Karpas-422 (cell line): Measurements from ENCODE around the gene CD69. TPM values are rescaled to one million over a fixed set of nuclear protein-coding genes. Genes with fewer than 3 reads are reported as not detected.

Experiments
- DNase-seq: peaks from one replicate; pipeline ENCODE4 v3.0.0-alpha.2; 2015
- H2AFZ ChIP-seq: fragments of 200-600 bp; sonication (generic); 2 replicates; pipeline ENCODE4 v1.6.1; 2014; ENCODE audit warnings: antibody characterized with exemption, low read length, mixed read lengths
- H3K27ac ChIP-seq: fragments of 200-600 bp; sonication (generic); 2 replicates; pipeline ENCODE4 v1.5.1; 2014; ENCODE audit warnings: mild to moderate bottlenecking, low read length, moderate library complexity
- H3K27me3 ChIP-seq: fragments of 200-600 bp; sonication (generic); 2 replicates; pipeline ENCODE4 v1.6.1; 2014; ENCODE audit warnings: low read length, mixed read lengths
- H3K36me3 ChIP-seq: fragments of 200-600 bp; sonication (generic); 2 replicates; pipeline ENCODE4 v1.6.1; 2014; ENCODE audit warnings: low read length, mixed read lengths; ENCODE audit not compliant: insufficient read depth
- H3K4me1 ChIP-seq: fragments of 200-600 bp; sonication (generic); 2 replicates; pipeline ENCODE4 v1.6.1; 2014; ENCODE audit warnings: mild to moderate bottlenecking, low read length, mixed read lengths
- H3K4me2 ChIP-seq: fragments of 200-600 bp; sonication (generic); 2 replicates; pipeline ENCODE4 v1.6.1; 2014; ENCODE audit warnings: low read length, low read depth, mild to moderate bottlenecking; ENCODE audit not compliant: poor library complexity, severe bottlenecking
- H3K4me3 ChIP-seq: fragments of 200-600 bp; sonication (generic); 2 replicates; pipeline ENCODE4 v1.5.1; 2014; ENCODE audit warnings: mild to moderate bottlenecking, antibody characterized with exemption, low read length, mixed read lengths
- H3K79me2 ChIP-seq: fragments of 200-600 bp; sonication (generic); 2 replicates; pipeline ENCODE4 v1.6.1; 2014; ENCODE audit warnings: mild to moderate bottlenecking, low read length, mixed read lengths
- H3K9ac ChIP-seq: fragments of 200-600 bp; sonication (generic); 2 replicates; pipeline ENCODE4 v1.6.0; 2014; ENCODE audit warnings: low read length
- H3K9me2 ChIP-seq: fragments of 200-600 bp; sonication (generic), shearing (Covaris generic); replicated peaks from 2 replicates; pipeline ENCODE4 v1.6.0; 2014; ENCODE audit warnings: mild to moderate bottlenecking, low read length, moderate library complexity; ENCODE audit not compliant: insufficient read depth
- H3K9me3 ChIP-seq: fragments of 300-700, 200-600 bp; sonication (generic); 2 replicates; pipeline ENCODE4 v1.6.1; 2014; ENCODE audit warnings: low read length, mixed read lengths
- H4K20me1 ChIP-seq: fragments of 200-600 bp; sonication (generic); 2 replicates; pipeline ENCODE4 v1.6.1; 2014; ENCODE audit warnings: mild to moderate bottlenecking, antibody characterized with exemption, low read length, low read depth; ENCODE audit not compliant: insufficient read depth
- total RNA-seq: library from RNA; depleted of rRNA; stranded (reverse); fragments of >200 nt; shearing (Covaris generic); gene quantifications from 2 replicates; pipeline ENCODE4 v1.2.3, GENCODE V29; 2014; ENCODE audit warnings: low replicate concordance

CD69 gene
- total RNA-seq, 1 experiment from 2014 or later, result 0.34 TPM

DNA sequence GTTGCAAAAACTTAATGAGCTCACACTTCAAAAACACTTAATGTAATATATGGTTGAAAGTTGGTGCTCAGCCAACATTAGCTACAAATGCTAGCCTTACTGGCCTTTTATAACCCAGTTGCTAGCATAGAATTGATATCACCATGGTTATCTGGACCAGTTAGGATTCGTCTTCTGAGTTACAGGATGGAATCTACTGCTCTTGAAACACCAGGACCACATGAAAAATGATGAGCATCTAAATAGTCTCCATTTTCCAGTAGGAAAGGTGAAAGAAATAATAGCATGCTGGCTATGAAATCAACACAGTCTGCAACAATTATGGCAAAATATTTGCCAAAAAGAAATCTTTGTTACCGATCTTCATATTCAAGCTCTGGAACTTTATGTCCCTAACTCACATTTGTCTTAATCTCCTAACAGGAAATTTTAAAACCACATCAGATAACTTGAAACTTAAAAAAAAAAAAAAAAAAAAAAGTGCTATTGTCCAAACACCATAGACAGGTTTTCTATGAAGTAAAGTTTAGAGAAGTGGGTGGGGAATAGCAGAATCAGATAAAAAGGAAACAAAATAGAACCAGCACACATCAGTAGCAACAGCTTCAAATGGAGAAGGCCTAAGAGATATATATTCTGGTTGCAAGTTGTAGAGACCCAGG, 12.6 kb upstream of the CD69 start:
- Histone ChIP-seq H2AFZ (no peak overlapping the region), H3K79me2 (no peaks in the 10 kb centered on the region), H3K36me3 (no peaks in the 10 kb centered on the region), H3K9me2 (no peaks in the 10 kb centered on the region), H3K4me1 (no peaks in the 10 kb centered on the region), H3K9ac (no peak overlapping the region), H3K4me2 (no peak overlapping the region), H3K27me3 (no peaks in the 10 kb centered on the region), H4K20me1 (no peaks in the 10 kb centered on the region), H3K27ac (no peak overlapping the region), H3K4me3 (no peak overlapping the region), H3K9me3 (no peaks in the 10 kb centered on the region)
- DNase-seq, result no peak

DNA sequence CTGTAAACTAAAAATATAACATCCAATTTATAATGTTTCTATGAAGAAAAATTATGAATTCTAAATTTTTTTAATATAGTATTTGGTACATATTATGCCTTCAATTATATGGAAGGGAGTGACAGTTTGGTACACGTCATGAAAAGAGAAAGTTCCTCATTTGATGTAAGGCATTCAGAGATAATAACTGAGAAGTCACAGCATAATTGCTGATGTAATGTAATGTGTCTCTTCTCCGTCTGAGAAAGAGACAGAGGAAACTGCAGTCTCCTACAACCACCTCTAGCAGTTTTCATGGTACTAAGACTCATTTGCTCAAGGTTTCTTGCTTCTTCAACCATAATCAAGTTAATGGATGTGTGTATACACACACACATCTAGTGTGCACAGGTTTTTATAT, 2.3 kb upstream of the CD69 start:
- H4K20me1 ChIP-seq, result no peaks in the 10 kb centered on the region
- no peaks in the 10 kb centered on the region for H3K36me3 ChIP-seq
- H3K9me2 ChIP-seq, result no peaks in the 10 kb centered on the region
- no peak overlapping the region for H3K27ac ChIP-seq
- DNase-seq, result no peak
- H3K4me1 ChIP-seq, result peaks cover 43% of the 10 kb centered on the region
- no peaks in the 10 kb centered on the region for H3K79me2 ChIP-seq
- H3K9me3 ChIP-seq, result no peaks in the 10 kb centered on the region
- H3K27me3 ChIP-seq, result peaks cover 4% of the 10 kb centered on the region; the same call in 1 of the 2 replicates
- H3K4me3 ChIP-seq, result no peak overlapping the region
- H2AFZ ChIP-seq, result no peak overlapping the region
- no peak overlapping the region for H3K4me2 ChIP-seq
- no peak overlapping the region for H3K9ac ChIP-seq

DNA sequence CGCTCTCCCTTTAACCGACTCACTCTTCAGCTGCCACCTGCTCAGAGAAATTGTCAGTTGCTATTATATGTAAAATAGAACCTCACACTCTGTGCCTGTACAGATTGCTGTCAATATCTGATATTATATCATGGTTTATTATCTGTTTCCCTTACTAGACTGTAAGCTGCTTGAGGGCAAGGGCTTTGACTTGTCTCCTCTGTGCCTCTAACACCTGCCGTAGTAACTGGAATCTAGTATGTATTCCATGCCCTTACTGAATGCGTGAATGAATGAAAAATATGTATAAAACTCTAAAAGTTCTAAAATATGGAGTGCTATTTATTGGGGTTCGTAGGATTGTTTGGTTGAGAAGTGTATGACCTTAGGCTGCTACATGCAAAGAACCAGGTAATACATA, 1.7 kb upstream of the CD69 start:
- no peaks in the 10 kb centered on the region for H3K79me2 ChIP-seq
- no peak for DNase-seq
- H3K4me2 ChIP-seq, result no peak overlapping the region
- no peaks in the 10 kb centered on the region for H4K20me1 ChIP-seq
- no peak overlapping the region for H3K27ac ChIP-seq
- H3K36me3 ChIP-seq, result no peaks in the 10 kb centered on the region
- H3K27me3 ChIP-seq, result peaks cover 4% of the 10 kb centered on the region; the same call in 1 of the 2 replicates
- no peak overlapping the region for H3K4me3 ChIP-seq
- no peak overlapping the region for H2AFZ ChIP-seq
- H3K9me2 ChIP-seq, result no peaks in the 10 kb centered on the region
- H3K9ac ChIP-seq, result no peak overlapping the region
- peaks cover 48% of the 10 kb centered on the region for H3K4me1 ChIP-seq
- no peaks in the 10 kb centered on the region for H3K9me3 ChIP-seq

DNA sequence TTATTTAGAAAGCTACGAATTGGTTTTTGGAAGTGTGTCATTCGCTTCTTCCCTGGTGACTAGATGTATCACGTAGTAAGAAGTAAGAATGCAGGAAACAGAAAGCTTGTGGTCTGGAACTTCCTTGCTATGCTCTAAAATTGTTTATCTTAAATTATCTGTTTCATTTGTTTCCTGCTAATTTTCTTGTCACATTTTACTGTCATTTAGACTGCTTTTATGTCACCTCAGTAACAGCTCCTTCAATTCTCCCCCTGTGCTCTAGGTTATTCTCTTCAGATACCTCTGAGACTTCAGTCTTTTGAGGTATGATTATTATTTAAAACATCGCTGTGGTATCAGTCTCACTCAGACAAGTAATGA, 699 bp upstream of the CD69 start:
- no peak overlapping the region for H3K27ac ChIP-seq
- no peak overlapping the region for H2AFZ ChIP-seq
- DNase-seq, result no peak
- no peaks in the 10 kb centered on the region for H3K9me3 ChIP-seq
- H3K9me2 ChIP-seq, result no peaks in the 10 kb centered on the region
- no peaks in the 10 kb centered on the region for H4K20me1 ChIP-seq
- no peaks in the 10 kb centered on the region for H3K36me3 ChIP-seq
- no peak overlapping the region for H3K9ac ChIP-seq
- H3K4me2 ChIP-seq, result no peak overlapping the region
- H3K79me2 ChIP-seq, result no peaks in the 10 kb centered on the region
- peaks cover 44% of the 10 kb centered on the region for H3K4me1 ChIP-seq
- no peak overlapping the region for H3K4me3 ChIP-seq
- H3K27me3 ChIP-seq, result peaks cover 4% of the 10 kb centered on the region; the same call in 1 of the 2 replicates

DNA sequence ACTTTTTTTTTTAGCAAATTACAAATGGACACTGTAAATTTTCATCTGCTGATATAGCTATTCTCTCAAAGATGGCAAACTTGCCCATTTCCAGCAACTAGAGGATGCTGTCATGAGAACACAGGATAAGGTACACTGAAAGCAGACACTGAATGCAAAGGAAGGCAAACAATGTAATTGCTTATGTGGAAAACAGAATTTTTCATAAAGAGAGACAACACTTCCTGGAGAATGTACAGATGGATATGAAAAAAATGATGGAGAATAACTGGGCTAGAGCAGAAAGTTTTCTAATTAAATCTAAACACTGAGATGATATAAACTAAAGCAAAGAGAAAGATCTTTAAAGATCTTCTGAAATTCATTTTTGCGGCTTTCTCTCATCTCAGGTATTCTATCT, 581 bp downstream of the CD69 start:
- Histone ChIP-seq H2AFZ (no peak overlapping the region), H3K9ac (no peak overlapping the region), H3K4me3 (no peak overlapping the region), H3K4me2 (no peak overlapping the region), H3K27ac (no peak overlapping the region), H3K9me2 (no peaks in the 10 kb centered on the region), H3K4me1 (peaks cover 40% of the 10 kb centered on the region), H4K20me1 (no peaks in the 10 kb centered on the region), H3K9me3 (no peaks in the 10 kb centered on the region), H3K36me3 (no peaks in the 10 kb centered on the region), H3K27me3 (peaks cover 4% of the 10 kb centered on the region; the same call in 1 of the 2 replicates), H3K79me2 (no peaks in the 10 kb centered on the region)
- no peak for DNase-seq

DNA sequence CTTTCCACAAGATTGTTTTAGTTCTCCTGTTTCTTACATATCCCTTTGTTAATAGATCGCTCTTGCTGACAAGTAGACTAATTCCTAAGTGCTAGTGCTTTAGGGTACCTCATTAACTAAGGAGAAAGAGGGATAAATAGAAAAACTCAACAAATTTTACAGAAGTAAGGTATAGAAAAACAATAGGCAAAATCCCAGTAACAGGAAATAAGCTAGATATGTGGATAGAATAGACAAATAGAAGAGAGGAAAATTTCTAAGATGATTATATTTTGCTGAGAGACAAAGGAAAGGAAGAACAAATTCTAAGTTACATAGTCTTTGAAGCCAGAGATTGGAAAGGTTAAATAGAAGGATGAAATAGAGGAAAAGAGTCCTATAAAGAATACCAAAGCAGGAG, 1.0 kb downstream of the CD69 start:
- Histone ChIP-seq H3K27ac (no peak overlapping the region), H3K27me3 (peaks cover 4% of the 10 kb centered on the region; the same call in 1 of the 2 replicates), H3K4me2 (no peak overlapping the region), H3K79me2 (no peaks in the 10 kb centered on the region), H3K4me1 (peaks cover 35% of the 10 kb centered on the region), H3K9me3 (no peaks in the 10 kb centered on the region), H2AFZ (no peak overlapping the region), H3K4me3 (no peak overlapping the region), H3K9me2 (no peaks in the 10 kb centered on the region), H3K36me3 (no peaks in the 10 kb centered on the region), H3K9ac (no peak overlapping the region), H4K20me1 (no peaks in the 10 kb centered on the region)
- no peak for DNase-seq

DNA sequence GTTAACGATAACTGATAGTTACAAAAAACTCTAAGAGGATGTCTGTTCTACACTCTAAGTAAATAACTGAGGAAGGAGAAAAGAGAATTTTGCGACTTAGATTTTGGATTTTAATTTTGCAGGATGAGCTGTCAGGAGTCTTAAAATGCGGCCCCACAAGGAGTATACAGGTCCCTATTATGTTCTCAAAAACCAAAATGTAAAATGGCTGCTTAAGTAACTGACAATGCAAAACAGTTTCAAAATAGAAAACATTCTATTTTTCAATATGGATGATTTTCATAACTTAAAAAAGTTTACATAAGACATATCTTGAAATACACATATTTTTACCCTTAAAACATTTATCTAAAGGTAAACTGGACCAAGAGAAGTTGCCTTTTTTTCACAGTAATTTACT, 2.6 kb downstream of the CD69 start:
- Histone ChIP-seq H3K9me3 (no peaks in the 10 kb centered on the region), H3K36me3 (no peaks in the 10 kb centered on the region), H3K79me2 (no peaks in the 10 kb centered on the region), H3K27me3 (peaks cover 4% of the 10 kb centered on the region; the same call in 1 of the 2 replicates), H3K9ac (peak overlapping the region; percentile 51), H3K4me2 (peak overlapping the region; percentile 56), H2AFZ (peak overlapping the region; percentile 41; the same call in 1 of the 2 replicates), H3K4me1 (peaks cover 27% of the 10 kb centered on the region), H3K27ac (no peak overlapping the region), H3K9me2 (no peaks in the 10 kb centered on the region), H3K4me3 (peak overlapping the region; percentile 55), H4K20me1 (no peaks in the 10 kb centered on the region)
- DNase-seq, result no peak

DNA sequence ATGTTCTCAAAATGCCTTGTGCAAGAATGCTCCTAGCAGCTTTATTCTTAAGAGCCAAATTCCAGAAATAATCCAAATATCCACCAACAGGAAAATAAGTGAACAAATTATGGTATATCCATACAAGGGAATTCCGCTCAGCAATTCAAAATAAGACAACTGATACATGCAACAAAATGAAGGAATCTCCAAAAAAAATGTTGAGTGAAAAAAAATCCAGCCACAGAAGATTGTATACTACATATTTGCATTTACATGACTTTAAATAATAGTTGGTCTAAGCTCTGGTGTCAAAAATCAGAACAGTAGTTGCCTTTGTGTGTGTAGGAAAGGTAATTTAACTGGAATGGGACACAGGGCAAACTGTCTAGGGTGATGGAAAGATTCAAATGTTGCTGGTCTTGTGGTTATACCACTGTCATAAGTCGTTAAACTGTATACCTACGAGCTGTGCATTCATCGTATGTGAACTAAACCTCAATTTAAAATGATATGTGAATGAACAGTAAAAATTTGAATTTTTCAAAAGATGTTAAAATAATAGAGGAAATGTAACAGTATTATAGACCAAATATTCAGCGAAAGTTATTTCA, 3.2 kb downstream of the CD69 start:
- H3K27ac ChIP-seq, result no peak overlapping the region
- H2AFZ ChIP-seq, result 0 out of 2 replicates have a peak overlapping the region, but pooled peaks have one; percentile 41
- no peaks in the 10 kb centered on the region for H4K20me1 ChIP-seq
- no peak for DNase-seq
- H3K79me2 ChIP-seq, result no peaks in the 10 kb centered on the region
- peaks cover 27% of the 10 kb centered on the region for H3K4me1 ChIP-seq
- H3K36me3 ChIP-seq, result no peaks in the 10 kb centered on the region
- H3K9ac ChIP-seq, result no peak overlapping the region
- no peak overlapping the region for H3K4me3 ChIP-seq
- H3K9me2 ChIP-seq, result no peaks in the 10 kb centered on the region
- peaks cover 4% of the 10 kb centered on the region; the same call in 1 of the 2 replicates for H3K27me3 ChIP-seq
- H3K9me3 ChIP-seq, result no peaks in the 10 kb centered on the region
- H3K4me2 ChIP-seq, result peak overlapping the region; percentile 56
